ENCODE results near the gene C6orf132. TPM values are rescaled to one million over a fixed set of nuclear protein-coding genes. Genes with fewer than 3 reads are reported as not detected.

C6orf132 gene
- total and polyA plus RNA-seq, 9 of the 15 experiments (the other 6 are each of a cell fraction or from before 2014, with no cell fraction given): 0.06 to 0.35 (median 0.14) TPM

DNA sequence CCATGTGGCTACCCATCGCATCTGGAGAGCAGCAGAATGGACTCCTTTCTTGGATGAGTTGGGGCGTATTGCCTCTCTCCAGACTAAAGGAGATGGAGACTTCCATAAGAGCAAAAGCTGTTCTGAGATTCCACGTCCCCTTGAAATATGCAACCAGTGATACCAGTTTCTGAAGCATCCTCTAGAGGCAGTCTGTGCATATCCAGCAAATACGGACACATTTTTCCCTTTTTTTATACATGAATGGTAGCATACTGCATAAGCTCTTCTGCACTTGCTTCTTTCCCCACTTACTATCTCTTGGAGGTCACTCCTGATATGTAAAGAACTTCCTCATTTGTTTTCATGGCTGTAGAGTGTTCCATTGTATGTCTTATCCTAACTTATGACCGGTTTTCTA is 57.5 kb downstream of the C6orf132 start (continued):
- no peak for TF ChIP-seq ZBTB49 (CRISPR knock-in tag; IDR thresholded peaks at IDR 0.05; ENCODE audit: borderline replicate concordance)
- TF ChIP-seq SNRNP70 (optimal IDR thresholded peaks at IDR 0.05; ENCODE audit: low read depth, low read length): no peak
- no peak for TF ChIP-seq ZNF75A (CRISPR knock-in tag; IDR thresholded peaks at IDR 0.05)
- TF ChIP-seq STAG1 (CRISPR knock-in tag; IDR thresholded peaks at IDR 0.05; ENCODE audit: borderline replicate concordance): peak; percentile 6; the same call in 1 of the 2 replicates
- no peak for TF ChIP-seq DPF2 (IDR thresholded peaks at IDR 0.05)
- TF ChIP-seq RNF2 (IDR thresholded peaks at IDR 0.05): no peak
- TF ChIP-seq RBFOX2 (IDR thresholded peaks at IDR 0.05; ENCODE audit: low read depth, low read length): no peak

DNA sequence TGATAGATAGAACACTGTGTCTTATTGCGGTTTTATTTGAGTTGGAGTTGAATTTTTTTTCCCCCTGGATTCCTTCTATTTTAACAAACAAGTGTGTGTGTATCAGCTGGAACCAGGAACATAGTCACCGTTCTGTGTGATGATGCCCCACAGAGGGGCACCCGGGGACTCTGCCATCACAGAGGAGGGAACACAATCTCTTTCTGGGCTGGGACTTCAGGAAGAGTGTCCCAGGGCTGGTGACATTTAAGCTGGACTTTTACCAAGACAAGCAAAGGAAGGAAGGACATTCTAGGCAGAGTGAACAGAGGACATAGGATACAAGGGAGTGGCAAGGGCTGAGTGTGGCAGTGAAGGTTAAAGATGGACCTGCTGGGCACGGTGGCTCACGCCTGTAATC is 58.9 kb downstream of the C6orf132 start:
- TF ChIP-seq MEIS2 (IDR thresholded peaks at IDR 0.05; ENCODE audit: partially characterized antibody): no peak
- no peak for TF ChIP-seq GTF2F1 (IDR thresholded peaks at IDR 0.05; ENCODE audit: low read depth, low read length)
- no peak for TF ChIP-seq POLR2AphosphoS2 (IDR thresholded peaks at IDR 0.05; ENCODE audit: low read length)
- no peak for TF ChIP-seq MAFF (IDR thresholded peaks at IDR 0.05; ENCODE audit: low read length)
- TF ChIP-seq ARID1B (IDR thresholded peaks at IDR 0.05): no peak
- no peak for TF ChIP-seq SIN3B (IDR thresholded peaks at IDR 0.05; ENCODE audit: low read depth)
- TF ChIP-seq ZNF551 (CRISPR knock-in tag; IDR thresholded peaks at IDR 0.05): no peak
- TF ChIP-seq GATAD2A (IDR thresholded peaks at IDR 0.05): no peak
- TF ChIP-seq PURB (CRISPR knock-in tag; IDR thresholded peaks at IDR 0.05; ENCODE audit: low read depth): no peak
- TF ChIP-seq BRCA1 (IDR thresholded peaks at IDR 0.05): no peak
- TF ChIP-seq BRCA1 (CRISPR knock-in tag; IDR thresholded peaks at IDR 0.05): no peak
- TF ChIP-seq CHCHD3 (CRISPR knock-in tag; IDR thresholded peaks at IDR 0.05): no peak
- no peak for TF ChIP-seq KLF13 (tag; IDR thresholded peaks at IDR 0.05; ENCODE audit: borderline replicate concordance, low read depth)
- no peak for TF ChIP-seq ETS1 (conservative IDR thresholded peaks at IDR 0.05; ENCODE audit: control insufficient read depth, low read depth, low read length)
- no peak for TF ChIP-seq ZNF134 (CRISPR knock-in tag; conservative IDR thresholded peaks at IDR 0.05)
- POLR2A ChIA-PET: interaction anchor here (0.5 to 1.4 kb wide), 4 partner anchors 9 to 105 kb away, joined by 3 to 4 read pairs (median 4); partner anchors contain the start of gene TAF8
- Histone ChIP-seq H3K27me3 (ENCODE audit: control insufficient read depth in 2 of 2, insufficient read depth in 2 of 2, low read length in 2 of 2) (no peaks in the 10 kb centered on the region), H3K27ac (ENCODE audit: extremely low read depth, low read depth, low read length) (no peak overlapping the region), H2AFZ (ENCODE audit: low read depth, low read length) (no peak overlapping the region), H4K20me1 (replicated peaks; ENCODE audit: control insufficient read depth, insufficient read depth, low read length) (no peaks in the 10 kb centered on the region), H3K4me2 (ENCODE audit: insufficient read depth, low read length) (no peak overlapping the region), H3K9me3 (replicated peaks; ENCODE audit: control insufficient read depth, insufficient read depth, low read depth, low read length) (no peaks in the 10 kb centered on the region), H3K36me3 (ENCODE audit: control insufficient read depth, insufficient read depth, low read length) (peaks cover 13% of the 10 kb centered on the region; the same call in 2 of the 3 replicates), H3K79me2 (ENCODE audit: control insufficient read depth, insufficient read depth, low read length) (no peaks in the 10 kb centered on the region), H3K4me1 (replicated peaks in 1 of 2; ENCODE audit: control insufficient read depth in 2 of 2, insufficient read depth in 2 of 2, low read length in 2 of 2) (peaks cover 20% of the 10 kb centered on the region in 2 experiments), H3K9me1 (ENCODE audit: control insufficient read depth, insufficient read depth, low read length) (no peaks in the 10 kb centered on the region), H3K4me3 (no peak overlapping the region), H3K9ac (ENCODE audit: insufficient read depth in 1 of 2, low read depth in 2 of 2, low read length in 2 of 2) (no peak overlapping the region)
- intact Hi-C loops (cut with micrococcal nuclease): loop anchor here (10.0 kb wide), 1 partner anchor 791 kb away; the partner anchor contains the start of gene RPL7L1
- BruUV-seq (replicated peaks): no TSS peak
- FAIRE-seq: no peak
- no peak for ATAC-seq
- CTCF ChIA-PET (ENCODE audit: low intra/inter-chr PET ratio): interaction anchor here (1.6 to 2.2 kb wide), 3 partner anchors 83 to 147 kb away, joined by 7 to 11 read pairs (median 7); no protein-coding TSS in a partner anchor
- in situ Hi-C loops (cut with MboI): no loop called here
- DNase-seq (ENCODE audit: extremely low read depth in 1 of 4, low spot score in 3 of 4): no peak
- 91% methylated on average over 5 of the region's 5 CpGs for WGBS (ENCODE audit: insufficient coverage, low coverage, missing lambda C conversion rate)

Measured in K562 (cell line).